Keratinocyte (primary cell): ENCODE results near the gene TLN1. TPM values are rescaled to one million over a fixed set of nuclear protein-coding genes. Genes with fewer than 3 reads are reported as not detected.

Source experiments
- DNase-seq: peaks from one replicate; pipeline ENCODE4 v3.0.0-alpha.2; 2011; ENCODE audit warnings: low read depth, missing footprints, low spot score
- FAIRE-seq: peaks from 2 replicates; lab custom pipeline; 2011; peaks lifted over from hg19 to GRCh38; lab: Jason Lieb, UNC
- H2AFZ ChIP-seq: 2 replicates; pipeline ENCODE4 v1.6.0; 2012; ENCODE audit warnings: low read length, control low read depth, inconsistent platforms; ENCODE audit not compliant: control insufficient read depth
- H3K27ac ChIP-seq: 2 replicates; pipeline ENCODE4 v1.5.1; 2011; ENCODE audit warnings: low read length; ENCODE audit not compliant: control insufficient read depth, insufficient read depth
- H3K27me3 ChIP-seq: 3 replicates; pipeline ENCODE4 v1.6.0; 2011; ENCODE audit warnings: low read length; ENCODE audit not compliant: control insufficient read depth, insufficient read depth; ENCODE audit errors: extremely low read depth
- H3K36me3 ChIP-seq, 2 experiments: 2 replicates in 1 of 2; 3 replicates in 1 of 2; pipeline ENCODE4 v1.5.1; 2011; ENCODE audit warnings: low read length in 2 of 2, mild to moderate bottlenecking in 1 of 2; ENCODE audit not compliant: control insufficient read depth in 2 of 2, insufficient read depth in 2 of 2; ENCODE audit errors: extremely low read depth in 1 of 2
- H3K4me1 ChIP-seq: 3 replicates; pipeline ENCODE4 v1.5.1; 2011; ENCODE audit warnings: low read length; ENCODE audit not compliant: control insufficient read depth, insufficient read depth; ENCODE audit errors: extremely low read depth
- H3K4me2 ChIP-seq: 3 replicates; pipeline ENCODE4 v1.6.0; 2011; ENCODE audit warnings: low read depth, low read length; ENCODE audit not compliant: control insufficient read depth, insufficient read depth; ENCODE audit errors: extremely low read depth
- H3K4me3 ChIP-seq, 3 experiments: fragments of 200-600 bp in 1 of 3; sonication (generic) in 1 of 3; 2 replicates in 2 of 3; 3 replicates in 1 of 3; pipeline ENCODE4 v1.5.1; 2011 to 2016; ENCODE audit warnings: low read length in 3 of 3, mild to moderate bottlenecking in 3 of 3, control low read depth in 2 of 3, inconsistent platforms in 1 of 3, low read depth in 1 of 3, mixed read lengths in 1 of 3, mixed run types in 1 of 3, moderate library complexity in 1 of 3; ENCODE audit not compliant: control insufficient read depth in 2 of 3, insufficient read depth in 2 of 3; ENCODE audit errors: extremely low read depth in 1 of 3
- H3K79me2 ChIP-seq: 2 replicates; pipeline ENCODE4 v1.6.0; 2012; ENCODE audit warnings: low read length; ENCODE audit not compliant: control insufficient read depth, insufficient read depth
- H3K9ac ChIP-seq: 3 replicates; pipeline ENCODE4 v1.6.0; 2011; ENCODE audit warnings: low read length; ENCODE audit not compliant: control insufficient read depth, insufficient read depth; ENCODE audit errors: extremely low read depth
- H3K9me1 ChIP-seq: 3 replicates; pipeline ENCODE4 v1.6.0; 2011; ENCODE audit warnings: low read length; ENCODE audit not compliant: control insufficient read depth, insufficient read depth; ENCODE audit errors: extremely low read depth
- H3K9me3 ChIP-seq: 2 replicates; pipeline ENCODE4 v1.5.1; 2012; ENCODE audit warnings: low read depth, low read length; ENCODE audit not compliant: control insufficient read depth
- H4K20me1 ChIP-seq: 3 replicates; pipeline ENCODE4 v1.6.0; 2011; ENCODE audit warnings: low read length; ENCODE audit not compliant: control insufficient read depth, insufficient read depth; ENCODE audit errors: extremely low read depth
- EZH2 ChIP-seq: IDR thresholded peaks from one replicate; pipeline ENCODE4 v1.6.1; 2012; ENCODE audit warnings: inconsistent platforms, mild to moderate bottlenecking, low read length, moderate library complexity
- dilution Hi-C: fragments of 300-500 bp; cut with MboI; formaldehyde crosslinking; loops from one replicate; pipeline ENCODE4 v1.7.0; 2020; ENCODE audit warnings: low sequenced_read_pairs; ENCODE audit not compliant: extremely low pct_ligation_motif_present
- polyA plus RNA-seq, 5 experiments: library from polyadenylated mRNA; depleted of rRNA in 3 of 5; stranded (reverse) in 3 of 5; stranded (forward) in 1 of 5; unstranded in 1 of 5; fragments of >200 nt; gene quantifications; 1 replicate in 1 of 5; 2 replicates in 3 of 5; 3 replicates in 1 of 5; pipeline versions ENCODE4 v1.2.1 to v1.2.3, GENCODE V29; 2011 to 2012; ENCODE audit warnings: missing spikeins in 2 of 5, low read depth in 1 of 5, low replicate concordance in 1 of 5
- TF ChIP-seq, protein P1 (sequence below), 3 experiments: IDR thresholded peaks in 1 of 3; conservative IDR thresholded peaks in 1 of 3; optimal IDR thresholded peaks in 1 of 3; 2 replicates in 2 of 3; 3 replicates in 1 of 3; pipeline versions ENCODE3 to v1.5.1; 2011; ENCODE audit warnings: low read length in 3 of 3, mild to moderate bottlenecking in 3 of 3, moderate library complexity in 2 of 3, control low read depth in 1 of 3, inconsistent platforms in 1 of 3; ENCODE audit not compliant: insufficient read depth in 2 of 3; ENCODE audit errors: extremely low read depth in 1 of 3

TLN1 gene
- polyA plus RNA-seq, 1 donor (not counting 4 experiments of a cell fraction or from before 2014, with no cell fraction given): 53.0 TPM

DNA sequence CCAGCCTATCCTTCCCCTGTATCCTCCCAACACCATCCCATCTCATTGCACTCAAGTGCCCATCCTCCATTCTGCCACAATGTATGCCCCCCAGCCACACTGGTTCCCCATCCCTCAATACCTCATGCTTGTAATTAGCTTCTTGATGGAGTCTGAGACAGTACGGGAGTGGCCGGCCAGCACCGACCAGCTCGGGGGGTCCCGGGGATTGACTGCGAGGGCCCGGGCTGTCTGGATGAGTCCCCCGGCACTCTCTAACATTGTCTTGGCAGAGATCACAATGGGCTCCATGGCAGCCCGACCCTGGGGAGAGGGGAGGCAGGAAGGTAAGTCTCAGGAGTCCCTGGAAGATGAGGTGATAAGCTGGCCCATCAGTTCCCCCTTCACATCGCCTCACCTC lies 25.0 kb downstream of the TLN1 start:
- Histone ChIP-seq H3K9me1 (peaks cover 2% of the 10 kb centered on the region), H3K9me3 (no peaks in the 10 kb centered on the region), H2AFZ (no peak overlapping the region), H3K27me3 (no peaks in the 10 kb centered on the region), H4K20me1 (peaks cover 3% of the 10 kb centered on the region), H3K79me2 (no peaks in the 10 kb centered on the region), H3K9ac (no peak overlapping the region), H3K27ac (no peak overlapping the region), H3K4me2 (no peak overlapping the region), H3K36me3 (peaks cover 62 to 79% of the 10 kb centered on the region in 2 experiments), H3K4me3 (no peak overlapping the region), H3K4me1 (no peaks in the 10 kb centered on the region)
- TF ChIP-seq, protein P1, sequence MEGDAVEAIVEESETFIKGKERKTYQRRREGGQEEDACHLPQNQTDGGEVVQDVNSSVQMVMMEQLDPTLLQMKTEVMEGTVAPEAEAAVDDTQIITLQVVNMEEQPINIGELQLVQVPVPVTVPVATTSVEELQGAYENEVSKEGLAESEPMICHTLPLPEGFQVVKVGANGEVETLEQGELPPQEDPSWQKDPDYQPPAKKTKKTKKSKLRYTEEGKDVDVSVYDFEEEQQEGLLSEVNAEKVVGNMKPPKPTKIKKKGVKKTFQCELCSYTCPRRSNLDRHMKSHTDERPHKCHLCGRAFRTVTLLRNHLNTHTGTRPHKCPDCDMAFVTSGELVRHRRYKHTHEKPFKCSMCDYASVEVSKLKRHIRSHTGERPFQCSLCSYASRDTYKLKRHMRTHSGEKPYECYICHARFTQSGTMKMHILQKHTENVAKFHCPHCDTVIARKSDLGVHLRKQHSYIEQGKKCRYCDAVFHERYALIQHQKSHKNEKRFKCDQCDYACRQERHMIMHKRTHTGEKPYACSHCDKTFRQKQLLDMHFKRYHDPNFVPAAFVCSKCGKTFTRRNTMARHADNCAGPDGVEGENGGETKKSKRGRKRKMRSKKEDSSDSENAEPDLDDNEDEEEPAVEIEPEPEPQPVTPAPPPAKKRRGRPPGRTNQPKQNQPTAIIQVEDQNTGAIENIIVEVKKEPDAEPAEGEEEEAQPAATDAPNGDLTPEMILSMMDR (optimal IDR thresholded peaks at IDR 0.05 in 1 of 3, IDR thresholded peaks at IDR 0.05 in 1 of 3, conservative IDR thresholded peaks at IDR 0.05 in 1 of 3; ENCODE audit: extremely low read depth in 1 of 3, insufficient read depth in 2 of 3, low read length in 3 of 3): no peak
- no peak for TF ChIP-seq EZH2
- DNase-seq: no peak
- FAIRE-seq: no peak
- dilution Hi-C loops: no loop called here

DNA sequence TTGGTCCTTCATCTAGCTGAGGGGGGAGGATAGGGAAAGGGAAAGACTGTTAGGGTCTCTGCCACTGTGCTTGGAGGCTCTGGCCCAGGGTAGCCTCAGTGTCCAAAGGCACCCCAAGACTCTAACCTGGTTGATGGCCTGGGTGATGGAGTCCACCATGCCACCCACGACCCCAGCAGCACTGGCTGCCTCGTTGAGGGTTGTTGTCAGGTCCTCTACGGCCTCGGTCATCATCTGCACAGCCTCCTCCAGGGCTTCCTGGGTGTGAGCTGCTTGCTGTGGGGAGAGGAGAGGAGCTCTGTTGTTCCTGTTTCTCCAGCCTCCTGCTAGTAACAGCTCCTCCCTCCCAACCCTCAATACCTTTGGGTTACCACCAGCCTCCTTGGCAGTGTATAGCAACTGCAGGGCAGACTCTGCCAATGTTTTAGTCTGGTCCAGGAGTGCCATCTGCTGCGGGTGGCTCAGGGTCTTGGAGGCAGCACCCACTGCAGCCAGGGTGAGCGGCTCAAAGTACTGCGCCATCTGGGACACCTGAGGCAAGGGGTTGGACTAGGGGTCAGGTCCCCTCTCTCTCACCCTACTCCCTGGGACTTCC lies 26.1 kb downstream of the TLN1 start:
- Histone ChIP-seq H3K9me3 (no peaks in the 10 kb centered on the region), H3K4me2 (no peak overlapping the region), H3K9me1 (peaks cover 2% of the 10 kb centered on the region), H2AFZ (no peak overlapping the region), H3K4me1 (no peaks in the 10 kb centered on the region), H3K79me2 (no peaks in the 10 kb centered on the region), H4K20me1 (peaks cover 3% of the 10 kb centered on the region), H3K27ac (no peak overlapping the region), H3K27me3 (no peaks in the 10 kb centered on the region), H3K36me3 (peaks cover 57 to 76% of the 10 kb centered on the region in 2 experiments), H3K9ac (no peak overlapping the region), H3K4me3 (no peak overlapping the region)
- DNase-seq (no peak), FAIRE-seq (no peak)
- no peak for TF ChIP-seq EZH2
- TF ChIP-seq, protein P1 (optimal IDR thresholded peaks at IDR 0.05 in 1 of 3, IDR thresholded peaks at IDR 0.05 in 1 of 3, conservative IDR thresholded peaks at IDR 0.05 in 1 of 3; ENCODE audit: extremely low read depth in 1 of 3, insufficient read depth in 2 of 3, low read length in 3 of 3): no peak
- dilution Hi-C loops: no loop called here
